Hematopoietic multipotent progenitor cell treated with erythropoietin and hydrocortisone succinate and interleukin-3 and kit ligand, for 15 days (in vitro differentiated cells): ENCODE data around the gene KATNAL1.

Experiments
- DNase-seq: peaks from one replicate; pipeline ENCODE4 v3.0.0-alpha.2; 2015; ENCODE audit warnings: low spot score

KATNAL1 gene

GRCh38 chr13:30332456-30333143 is 25.2 kb upstream of the KATNAL1 start:
- DNase-seq, result no peak

DNA sequence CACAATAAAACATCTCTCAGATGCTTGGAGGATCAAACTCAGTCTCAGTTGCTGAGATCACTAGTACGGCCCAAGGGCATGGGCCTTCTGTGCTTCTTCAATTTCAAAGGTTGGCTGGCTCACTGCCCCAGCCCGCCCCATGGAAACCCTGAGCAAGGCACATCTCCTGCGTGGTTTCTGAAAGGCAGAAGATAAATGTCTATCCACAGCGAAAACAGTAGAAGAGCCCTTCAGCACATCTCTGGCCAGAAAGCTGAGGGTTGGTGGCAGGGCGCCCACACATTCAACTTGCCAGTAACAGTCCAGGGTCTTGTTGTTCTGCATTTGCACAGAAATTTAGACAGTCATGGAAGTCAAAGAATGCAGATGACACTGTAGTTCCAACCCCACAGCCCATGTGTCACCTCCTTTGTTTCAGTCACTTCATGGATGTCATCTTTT is 24.0 kb upstream of the KATNAL1 start:
- no peak for DNase-seq

DNA sequence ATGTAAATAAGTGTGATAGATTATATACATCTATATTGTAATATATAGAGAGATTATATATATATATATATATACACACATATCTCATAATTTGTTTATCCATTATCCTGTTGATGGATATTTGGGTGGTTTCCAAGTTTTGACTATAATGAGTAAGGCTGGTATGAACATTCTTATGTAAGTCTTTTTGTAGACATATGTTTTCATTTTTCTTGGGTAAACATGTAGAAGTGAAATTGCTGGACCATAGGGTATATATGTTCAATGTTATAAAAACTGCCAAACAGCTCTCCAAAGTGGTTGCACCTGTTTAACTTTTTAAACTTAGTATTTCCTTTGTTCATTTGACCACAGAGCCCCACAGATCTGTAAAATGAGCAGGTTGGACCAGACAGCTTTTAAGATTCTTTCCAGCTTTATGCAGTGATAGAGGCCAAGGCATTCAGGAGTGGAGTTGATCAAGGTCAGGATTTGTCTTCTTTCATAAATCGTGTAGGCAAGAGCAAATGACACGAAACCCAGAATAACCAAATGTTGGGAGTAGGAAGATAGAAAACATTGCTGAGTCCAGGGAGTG is 21.7 kb upstream of the KATNAL1 start:
- no peak for DNase-seq

DNA sequence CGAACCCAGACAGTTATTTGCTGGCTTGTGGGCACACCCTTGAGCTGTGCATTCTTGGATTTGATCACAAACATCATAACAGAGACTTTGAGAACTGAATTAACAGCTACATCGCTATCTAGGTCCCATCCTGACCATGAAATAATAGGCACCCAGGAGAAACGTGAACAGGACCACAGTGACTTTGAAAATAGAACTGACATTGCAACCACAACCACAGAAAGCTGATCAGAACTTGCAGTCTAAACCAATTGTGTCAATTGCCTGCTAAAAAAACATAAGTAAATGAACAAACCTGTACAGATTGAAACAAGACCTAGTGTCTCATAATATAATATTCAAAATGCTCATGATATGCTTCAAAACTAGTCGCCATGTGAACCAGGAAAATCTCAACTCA is 18.3 kb upstream of the KATNAL1 start:
- no peak for DNase-seq

- no peak for DNase-seq
Observed at GRCh38 chr13:30323524-30323923, 16.2 kb upstream of the KATNAL1 start.

GRCh38 chr13:30322428-30322827 is 15.1 kb upstream of the KATNAL1 start:
- no peak for DNase-seq

- DNase-seq, result no peak
Observed at GRCh38 chr13:30321256-30321655, 13.9 kb upstream of the KATNAL1 start.

DNA sequence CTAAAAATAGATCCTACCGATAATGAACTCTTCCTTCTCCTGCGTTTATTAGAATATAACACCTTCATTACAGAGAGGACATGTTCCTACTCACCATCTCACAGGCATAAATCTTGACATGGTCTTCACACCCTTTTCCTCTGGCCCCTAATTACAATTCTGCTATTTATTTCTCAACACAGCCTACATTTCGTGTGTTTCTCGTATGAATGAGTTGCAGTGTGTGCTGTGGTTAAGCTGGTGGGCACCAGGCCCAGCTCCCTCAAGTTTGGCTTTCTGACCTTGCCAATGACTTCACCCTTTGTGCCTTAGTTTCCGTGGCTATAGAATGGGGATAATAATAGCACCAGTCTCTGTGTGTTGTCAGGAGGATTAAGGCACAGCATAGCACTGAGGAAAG is 12.3 kb upstream of the KATNAL1 start:
- DNase-seq, result no peak

DNA sequence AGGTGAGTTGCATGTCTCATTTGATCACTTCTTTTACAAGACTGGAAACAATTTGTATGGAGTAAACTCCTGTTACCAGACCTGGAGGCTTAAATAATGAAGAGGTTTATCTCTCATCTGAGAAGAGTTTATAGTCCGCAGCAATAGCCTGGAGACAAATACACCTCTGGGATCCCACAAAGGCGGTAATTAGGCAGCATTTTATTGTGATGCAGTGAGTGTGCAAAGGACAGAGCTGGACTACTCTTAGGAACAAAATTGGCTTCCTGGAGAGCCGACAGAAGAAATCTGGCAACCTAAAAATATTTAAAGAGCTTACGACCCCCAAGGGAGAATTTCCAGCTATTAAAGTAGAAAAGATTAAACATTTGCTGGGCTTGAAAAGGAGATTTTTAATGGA is 11.8 kb upstream of the KATNAL1 start:
- no peak for DNase-seq

GRCh38 chr13:30318026-30318425 is 10.7 kb upstream of the KATNAL1 start:
- DNase-seq, result no peak

DNA sequence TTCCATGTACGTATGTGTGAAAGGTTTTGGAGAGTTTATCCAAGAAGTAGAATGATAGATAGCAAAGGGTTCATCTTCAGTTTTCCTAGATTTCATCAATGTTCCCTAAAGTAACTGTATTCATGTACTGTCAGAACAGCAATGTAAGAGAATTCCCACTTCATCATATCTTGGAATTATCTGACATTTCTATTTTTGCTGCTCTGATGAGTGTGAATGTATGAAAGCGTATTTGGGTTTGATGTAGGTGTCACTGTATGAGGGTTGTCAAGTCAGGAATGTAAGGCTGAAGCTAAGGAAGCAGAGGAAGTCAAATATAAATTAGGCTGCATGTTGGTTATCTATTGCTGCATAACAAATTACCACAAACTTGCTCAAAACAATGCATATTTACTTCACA is 7.2 kb upstream of the KATNAL1 start:
- no peak for DNase-seq

- no peak for DNase-seq
Observed at GRCh38 chr13:30314069-30314468, 6.7 kb upstream of the KATNAL1 start.

DNA sequence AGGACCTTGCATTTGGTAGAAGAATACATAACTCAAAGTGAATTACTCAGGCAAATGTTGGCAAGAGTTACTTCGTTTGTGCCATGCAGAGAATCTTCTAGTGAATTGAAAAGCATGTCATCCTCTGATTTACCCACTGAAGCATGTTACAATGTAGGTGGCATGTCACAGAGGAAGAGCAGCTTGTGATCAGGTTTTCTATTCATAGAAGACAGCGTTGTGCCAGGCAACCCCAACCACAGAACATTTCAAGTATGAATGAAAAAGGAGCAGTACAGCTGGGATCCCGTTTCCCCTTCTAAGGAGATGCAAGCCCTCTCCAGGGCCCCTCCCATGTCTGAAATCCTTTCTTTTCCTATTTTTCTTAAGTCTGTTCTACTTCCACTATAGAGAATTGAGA is 6.0 kb upstream of the KATNAL1 start:
- DNase-seq, result no peak

DNA sequence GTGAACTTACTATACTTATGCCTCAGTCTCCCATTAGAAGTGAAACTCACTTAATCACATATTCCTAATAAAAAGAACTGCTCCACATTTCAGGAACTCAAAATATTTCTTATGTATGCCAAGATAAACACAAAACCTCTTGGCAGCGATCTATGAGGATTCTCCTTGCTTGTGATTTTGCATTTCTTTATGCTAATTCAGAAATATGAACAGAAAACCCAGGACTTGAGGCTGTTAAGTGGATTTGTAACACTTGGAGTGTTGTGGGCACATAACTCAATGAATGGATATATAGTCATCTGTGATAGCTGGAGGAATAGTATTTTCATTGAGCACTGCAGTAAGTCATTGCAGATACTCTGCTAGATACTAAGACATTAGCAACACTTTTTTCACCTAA is 5.6 kb upstream of the KATNAL1 start:
- no peak for DNase-seq

DNA sequence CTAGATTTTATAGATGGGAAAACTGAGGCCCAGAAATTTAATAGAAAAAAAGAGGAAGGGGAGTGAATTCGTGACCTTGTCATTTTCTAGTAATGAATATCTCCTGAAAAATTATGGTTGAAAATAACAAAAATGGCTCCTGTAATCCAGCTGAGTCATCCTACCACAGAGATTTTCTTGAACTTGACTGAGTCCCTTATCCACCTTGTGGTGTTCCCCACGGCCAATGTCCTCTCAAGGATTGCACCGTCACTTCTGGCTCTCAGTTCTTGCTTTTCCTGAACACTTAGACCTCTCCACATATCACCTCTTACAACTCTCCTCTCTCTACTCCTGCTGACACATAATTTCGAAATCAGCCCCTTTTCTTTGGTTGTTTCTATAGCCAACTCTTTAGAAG is 1.2 kb upstream of the KATNAL1 start:
- DNase-seq, result peak; percentile 53

GRCh38 chr13:30307971-30308290 is 580 bp upstream of the KATNAL1 start:
- DNase-seq, result peak; percentile 13

- DNase-seq, result peak; percentile 94
Observed at GRCh38 chr13:30306762-30307193, 573 bp downstream of the KATNAL1 start.

- no peak for DNase-seq
Observed at GRCh38 chr13:30305456-30305970, 1.8 kb downstream of the KATNAL1 start.

- no peak for DNase-seq
Observed at GRCh38 chr13:30303269-30303668, 4.1 kb downstream of the KATNAL1 start.

GRCh38 chr13:30301827-30302226 is 5.5 kb downstream of the KATNAL1 start:
- no peak for DNase-seq

- DNase-seq, result no peak
Observed at GRCh38 chr13:30300596-30300995, 6.8 kb downstream of the KATNAL1 start.

DNA sequence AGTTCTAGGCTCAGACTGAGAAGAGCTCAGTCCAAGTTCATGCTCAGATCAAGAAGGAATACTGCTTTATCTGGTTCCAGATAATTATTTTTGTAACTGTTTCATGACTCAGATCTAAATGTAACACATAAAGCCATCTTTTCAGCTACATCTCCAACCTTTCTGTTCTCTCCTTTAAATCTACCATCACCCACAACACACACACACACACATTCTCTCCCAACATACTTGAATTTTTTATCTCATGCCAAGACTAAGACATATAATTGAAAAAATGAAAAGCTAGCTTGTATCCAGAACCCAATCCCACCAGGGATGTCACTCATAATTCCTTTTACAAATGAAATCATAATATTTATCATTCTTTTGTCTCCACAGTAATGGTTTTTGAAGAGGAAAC is 7.6 kb downstream of the KATNAL1 start:
- no peak for DNase-seq

DNA sequence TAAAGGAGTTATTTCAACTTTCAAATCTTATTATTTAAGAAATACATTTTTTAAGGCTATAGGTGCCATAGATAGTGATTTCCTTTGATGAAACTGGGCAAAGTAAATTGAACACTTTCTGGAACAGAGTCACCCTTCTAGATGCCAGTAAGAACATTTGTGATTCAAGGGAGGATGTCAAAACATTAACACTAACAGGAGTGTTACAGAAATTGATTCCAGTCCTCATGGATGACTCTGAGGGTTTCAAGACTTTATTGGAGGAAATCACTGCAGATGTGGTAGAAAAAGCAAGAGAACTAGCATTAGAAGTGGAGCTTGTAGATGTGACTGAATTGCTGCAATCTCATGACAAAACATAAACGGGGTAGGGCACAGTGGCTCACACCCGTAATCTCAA is 12.2 kb downstream of the KATNAL1 start:
- DNase-seq, result no peak

DNA sequence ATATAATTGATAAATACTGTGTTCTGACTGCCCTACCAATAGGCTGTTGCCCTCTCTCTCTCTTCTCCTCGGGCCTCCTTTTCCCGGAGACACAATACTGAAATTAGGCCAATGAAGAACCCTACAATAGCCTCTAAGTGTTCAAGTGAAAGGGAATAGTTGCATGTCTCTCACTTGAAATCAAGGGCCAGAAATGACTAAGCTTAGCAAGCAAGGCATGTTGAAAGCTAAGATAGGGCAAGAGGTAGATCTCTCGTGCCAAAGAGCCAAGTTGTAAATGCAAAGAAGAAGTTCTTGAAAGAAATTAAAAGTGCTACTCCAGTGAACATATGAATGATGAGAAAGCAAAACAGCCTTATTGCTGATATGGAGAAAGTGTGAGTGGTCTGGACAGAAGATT is 13.3 kb downstream of the KATNAL1 start:
- no peak for DNase-seq
